ENCODE results near the gene CCDC6.

CCDC6 gene

GRCh38 chr10:59852670-59853069 lies 53.7 kb downstream of the CCDC6 start:
- DNase-seq (ENCODE audit: low spot score), result no peak

DNA sequence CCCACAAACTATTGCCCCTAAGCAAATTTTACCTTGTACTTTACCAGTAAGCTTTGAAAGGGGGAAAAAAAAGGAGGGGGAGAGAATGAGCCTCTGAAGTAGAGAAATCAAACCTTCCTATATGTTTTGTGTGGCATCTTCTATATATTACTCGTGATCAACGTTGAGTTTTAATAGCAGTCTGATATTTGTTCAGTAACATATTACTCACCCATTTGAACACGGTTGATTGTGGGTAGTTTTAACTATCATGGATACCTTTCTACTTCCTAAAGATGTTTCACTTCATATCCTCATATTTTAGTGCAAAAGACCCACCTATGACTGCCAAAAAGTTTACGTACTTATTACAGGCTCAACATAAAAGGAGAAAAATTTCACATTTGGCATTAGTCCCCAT lies 54.5 kb downstream of the CCDC6 start:
- DNase-seq (ENCODE audit: low spot score), result no peak

GRCh38 chr10:59847888-59848287 lies 58.5 kb downstream of the CCDC6 start:
- no peak for DNase-seq (ENCODE audit: low spot score)

DNA sequence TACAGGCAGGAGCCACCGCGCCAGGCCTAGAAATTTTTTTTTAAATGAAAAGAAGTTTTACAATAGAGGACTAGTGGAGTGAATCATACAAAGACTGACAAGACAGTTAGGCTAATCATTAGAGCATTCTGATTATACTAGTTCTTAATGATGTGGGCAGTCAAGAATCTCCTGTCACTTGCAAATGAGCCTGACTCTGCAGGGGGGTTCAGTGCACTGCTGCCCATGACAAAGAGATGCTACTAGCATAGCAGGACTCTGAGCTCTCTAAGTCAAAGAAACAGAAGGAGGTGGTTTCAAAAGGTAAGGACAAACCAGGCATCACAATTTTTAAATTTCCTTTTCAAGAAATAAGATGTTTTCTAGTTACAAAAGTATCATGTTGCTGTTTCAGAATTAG lies 59.0 kb downstream of the CCDC6 start:
- no peak for DNase-seq (ENCODE audit: low spot score)

DNA sequence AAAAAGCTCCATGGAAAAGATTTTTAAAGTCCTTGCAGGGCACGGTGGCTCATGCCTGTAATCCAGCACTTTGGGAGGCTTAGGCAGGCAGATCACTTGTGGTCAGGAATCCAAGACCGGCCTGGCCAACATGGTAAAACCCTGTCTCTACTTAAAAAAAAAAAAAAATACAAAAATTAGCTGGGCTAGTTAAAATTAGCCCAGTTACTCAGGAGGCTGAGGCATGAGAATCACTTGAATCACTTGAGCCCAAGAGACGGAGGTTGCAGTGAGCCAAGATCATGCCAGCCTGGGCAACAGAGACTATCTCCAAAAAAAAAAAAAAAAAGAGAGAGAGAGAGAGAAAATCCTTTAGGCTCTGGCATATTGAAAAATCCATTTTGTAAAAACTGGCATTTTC lies 61.9 kb downstream of the CCDC6 start:
- no peak for DNase-seq (ENCODE audit: low spot score)

GRCh38 chr10:59843748-59844147 lies 62.6 kb downstream of the CCDC6 start:
- DNase-seq (ENCODE audit: low spot score), result no peak

DNA sequence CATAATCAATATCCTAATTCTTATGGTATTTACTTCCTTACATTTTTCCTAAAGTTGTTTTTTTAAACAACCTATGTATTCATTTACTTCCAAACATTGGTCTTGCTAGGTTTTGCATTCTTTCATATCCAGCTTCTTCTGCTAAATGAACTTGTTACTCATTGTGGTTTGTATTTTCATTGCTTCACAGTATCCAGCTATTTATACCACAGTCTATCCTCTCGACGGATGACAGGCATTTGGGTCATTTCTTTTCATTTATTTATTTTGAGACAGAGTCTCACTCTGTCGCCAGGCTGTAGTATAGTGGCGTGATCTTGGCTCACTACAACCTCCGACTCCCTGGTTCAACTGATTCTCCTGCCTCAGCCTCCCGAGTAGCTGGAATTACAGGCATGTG lies 66.8 kb downstream of the CCDC6 start:
- DNase-seq (ENCODE audit: low spot score), result no peak

DNA sequence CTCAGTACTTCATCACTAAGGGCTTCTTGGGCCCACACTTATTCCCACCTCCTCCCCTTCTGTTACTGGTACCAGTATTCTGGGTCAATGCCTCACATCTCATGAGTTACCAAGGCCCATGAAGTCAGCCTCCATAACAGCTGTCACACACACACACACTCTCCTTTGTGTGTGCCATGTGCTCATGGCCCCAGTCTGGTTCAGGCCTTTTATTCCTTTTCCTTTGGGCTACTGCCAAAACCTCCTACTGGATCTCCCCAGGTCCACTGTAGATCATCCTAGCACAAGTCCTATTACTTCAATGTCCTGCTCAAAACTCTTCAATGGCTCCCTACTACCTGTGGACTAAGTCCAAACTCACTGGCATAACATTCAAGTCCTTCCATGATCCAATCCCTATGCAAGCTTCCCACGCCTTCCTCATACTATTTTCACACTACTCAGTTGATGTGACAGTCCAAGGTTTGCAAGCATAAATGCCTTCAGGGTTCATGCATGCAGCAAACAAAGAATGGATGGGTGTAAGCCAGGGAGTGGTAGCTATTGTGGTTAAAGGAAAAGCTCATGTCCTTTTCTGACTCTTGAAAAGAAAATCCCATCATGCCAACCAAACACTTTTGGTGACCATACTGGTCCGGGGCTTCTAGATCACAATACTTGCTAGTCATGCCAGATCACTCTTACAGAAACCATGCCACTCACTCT lies 68.1 kb downstream of the CCDC6 start:
- peak; percentile 36 for DNase-seq (ENCODE audit: low spot score)

GRCh38 chr10:59833810-59834209 lies 72.5 kb downstream of the CCDC6 start:
- no peak for DNase-seq (ENCODE audit: low spot score)

DNA sequence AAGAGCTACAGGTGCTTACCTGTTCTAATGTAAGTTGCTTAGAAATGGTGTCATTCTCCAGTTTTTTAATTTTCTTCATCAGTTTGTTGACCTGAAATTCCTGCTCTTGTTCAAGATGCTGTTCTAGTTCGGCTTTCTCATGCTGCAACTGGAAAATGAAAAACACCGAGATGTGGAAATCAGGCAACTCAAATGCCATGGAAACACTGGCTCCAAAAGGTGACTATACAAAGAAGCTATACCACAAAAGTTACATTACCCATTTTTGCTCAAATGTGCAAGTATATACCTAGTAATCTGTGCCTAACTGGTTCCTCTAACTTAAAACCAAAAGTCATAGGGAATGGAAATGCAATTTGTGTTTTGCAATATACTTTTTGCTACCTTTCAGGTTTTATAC lies 73.8 kb downstream of the CCDC6 start:
- DNase-seq (ENCODE audit: low spot score), result no peak

- DNase-seq (ENCODE audit: low spot score), result no peak
Measured at GRCh38 chr10:59831658-59832503, 74.5 kb downstream of the CCDC6 start.

GRCh38 chr10:59830601-59831259 lies 75.6 kb downstream of the CCDC6 start:
- DNase-seq (ENCODE audit: low spot score), result peak; percentile 64

DNA sequence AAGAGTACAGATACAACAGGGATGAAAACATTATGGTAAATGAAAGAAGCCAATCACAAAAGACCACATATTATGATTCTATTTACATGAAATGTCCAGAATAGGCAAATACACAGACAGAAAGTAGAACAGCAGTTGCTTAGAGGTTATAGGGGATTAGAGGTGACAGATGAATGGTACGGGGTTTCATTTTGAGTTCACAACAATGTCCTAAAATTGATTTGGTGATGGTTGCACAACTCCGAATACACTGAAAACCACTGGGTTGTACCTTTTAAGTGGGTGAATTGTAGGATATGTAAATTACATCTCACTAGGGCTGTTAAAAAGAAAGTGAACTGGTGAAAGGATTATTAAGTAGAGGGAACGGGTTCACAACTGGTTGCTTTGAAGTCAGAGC lies 76.8 kb downstream of the CCDC6 start:
- DNase-seq (ENCODE audit: low spot score), result no peak

DNA sequence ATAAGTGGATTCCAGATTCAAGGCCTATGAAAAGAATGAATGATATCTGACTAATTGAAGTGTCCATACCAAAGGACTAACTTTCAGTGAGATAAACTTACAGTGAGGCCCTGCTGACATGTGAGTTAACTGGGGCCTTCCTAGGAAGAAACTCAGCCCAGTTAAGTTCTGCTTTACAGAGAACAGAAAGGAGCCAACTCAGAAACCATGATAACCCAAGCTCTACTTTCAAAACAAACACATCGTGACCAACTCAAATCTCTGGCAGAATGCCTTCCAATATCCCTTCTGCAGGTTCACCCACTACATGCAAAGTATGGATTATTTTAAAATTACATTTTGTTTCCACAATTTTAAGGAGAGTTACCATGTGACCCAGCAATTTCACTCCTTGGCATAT lies 77.3 kb downstream of the CCDC6 start:
- no peak for DNase-seq (ENCODE audit: low spot score)

- no peak for DNase-seq (ENCODE audit: low spot score)
Measured at GRCh38 chr10:59825932-59826331, 80.4 kb downstream of the CCDC6 start.

DNA sequence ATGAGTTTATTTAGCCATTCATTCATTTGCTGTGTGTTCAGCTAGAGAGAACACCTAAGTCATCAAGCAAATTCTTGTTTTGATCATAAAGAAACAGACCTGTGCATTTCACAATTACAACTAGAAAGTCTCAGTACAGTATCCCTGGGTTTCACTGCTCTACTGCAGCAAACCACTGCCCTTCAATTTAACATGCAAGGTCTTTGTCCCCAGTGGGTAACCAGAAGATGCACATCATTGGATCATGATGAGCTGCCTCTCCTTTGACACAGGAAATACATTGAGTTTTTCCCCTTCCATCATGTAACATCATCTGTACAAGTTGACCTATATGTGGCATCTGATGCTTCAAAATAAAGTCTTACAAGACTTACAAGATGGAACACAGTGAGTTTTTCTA lies 82.6 kb downstream of the CCDC6 start:
- no peak for DNase-seq (ENCODE audit: low spot score)

GRCh38 chr10:59823111-59823510 lies 83.2 kb downstream of the CCDC6 start:
- no peak for DNase-seq (ENCODE audit: low spot score)

GRCh38 chr10:59820471-59820870 lies 85.9 kb downstream of the CCDC6 start:
- DNase-seq (ENCODE audit: low spot score), result no peak

- no peak for DNase-seq (ENCODE audit: low spot score)
Measured at GRCh38 chr10:59819683-59820082, 86.7 kb downstream of the CCDC6 start.

GRCh38 chr10:59819265-59819664 lies 87.1 kb downstream of the CCDC6 start:
- DNase-seq (ENCODE audit: low spot score), result no peak

DNA sequence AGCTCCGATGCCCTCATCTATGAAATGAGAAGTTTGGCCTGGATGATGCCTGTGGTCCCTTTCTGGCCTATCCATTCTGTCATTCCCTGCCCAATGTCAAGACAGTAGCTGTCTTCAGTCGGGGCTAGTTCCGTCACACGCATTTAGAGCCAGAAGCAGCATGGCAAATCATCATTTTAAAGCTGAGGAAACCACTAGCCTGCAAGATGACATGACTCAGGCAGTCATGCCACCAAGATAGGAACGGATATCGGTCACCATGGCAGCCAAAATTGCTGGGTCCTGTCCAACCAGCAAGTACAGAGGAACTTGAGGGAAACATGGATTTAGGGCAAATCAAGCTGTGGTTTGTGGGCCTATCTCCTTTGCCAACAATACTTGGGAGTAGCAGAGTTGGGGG lies 88.6 kb downstream of the CCDC6 start:
- peak; percentile 46 for DNase-seq (ENCODE audit: low spot score)

DNA sequence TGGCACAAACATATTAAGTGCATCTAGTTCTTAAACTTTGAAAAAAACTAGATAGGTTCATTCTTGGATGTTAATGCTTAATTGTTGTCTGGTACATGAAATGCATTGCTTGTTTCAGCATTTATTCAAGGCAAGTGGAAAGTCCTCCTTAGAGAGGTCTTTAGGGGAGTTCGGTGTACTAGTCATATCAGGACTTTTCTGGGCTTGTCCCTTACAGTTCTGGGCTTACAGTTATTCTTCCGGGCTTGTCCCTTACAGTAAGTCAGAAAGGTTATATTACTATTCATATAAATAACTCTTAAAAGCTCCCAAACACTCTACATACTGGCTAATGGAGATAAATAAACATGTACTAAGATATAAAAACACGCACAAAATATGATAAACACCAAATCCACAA lies 91.5 kb downstream of the CCDC6 start:
- DNase-seq (ENCODE audit: low spot score), result no peak

- DNase-seq (ENCODE audit: low spot score), result no peak
Measured at GRCh38 chr10:59812519-59813122, 93.7 kb downstream of the CCDC6 start.
